AG04450 (cell line): Measurements from ENCODE around the gene GEMIN7. TPM values are rescaled to one million over a fixed set of nuclear protein-coding genes. Genes with fewer than 3 reads are reported as not detected.

ENCODE experiments used
- CTCF ChIA-PET: fragments of 300-600, 350-600 bp; formaldehyde crosslinking; extraction: SDS; loops from one replicate; lab custom pipeline; 2022; ENCODE audit warnings: antibody characterized with exemption, inconsistent platforms; lab: Charles Lee
- POLR2A ChIA-PET: fragments of 350-600 bp; formaldehyde crosslinking; extraction: SDS; loops from one replicate; lab custom pipeline; 2021; ENCODE audit warnings: antibody characterized with exemption, inconsistent platforms; lab: Yijun Ruan, JAX
- DNase-seq: peaks from one replicate; pipeline ENCODE4 v3.0.0-alpha.2; 2011; ENCODE audit warnings: low read depth, low spot score
- H3K27ac ChIP-seq: one replicate; pipeline ENCODE4 v1.5.1; 2012; ENCODE audit warnings: low read depth, low read length, control low read depth
- H3K27me3 ChIP-seq: one replicate; pipeline ENCODE4 v1.6.0; 2012; ENCODE audit warnings: low read length; ENCODE audit not compliant: control insufficient read depth, insufficient read depth
- H3K4me3 ChIP-seq: 2 replicates; pipeline ENCODE4 v1.5.1; 2011; ENCODE audit warnings: mild to moderate bottlenecking, low read depth, low read length, control low read depth
- H3K9me3 ChIP-seq: 2 replicates; pipeline ENCODE4 v1.5.1; 2012; ENCODE audit warnings: low read length; ENCODE audit not compliant: control insufficient read depth, insufficient read depth
- CTCF ChIP-seq: IDR thresholded peaks from 2 replicates; pipeline ENCODE4 v1.5.1; 2011; ENCODE audit warnings: low read depth, low read length, control low read depth, inconsistent platforms
- polyA plus RNA-seq: library from polyadenylated mRNA; depleted of rRNA; stranded (reverse); fragments of >200 nt; gene quantifications from 2 replicates; pipeline ENCODE4 v1.2.3, GENCODE V29; 2011

GEMIN7 gene
- polyA plus RNA-seq, 1 experiment = 20.6 TPM

- Histone ChIP-seq H3K9me3 (no peaks in the 10 kb centered on the region; the same call in 1 of the 2 replicates), H3K4me3 (no peak overlapping the region), H3K27me3 (no peaks in the 10 kb centered on the region), H3K27ac (peak overlapping the region; percentile 21)
- ChIA-PET POLR2A (no interaction called here), CTCF (no interaction called here)
- no peak for TF ChIP-seq CTCF
- no peak for DNase-seq
Measured at GRCh38 chr19:45096700-45097099, 17.6 kb downstream of the GEMIN7 start.

- no peaks in the 10 kb centered on the region for H3K27me3 ChIP-seq
- no peak for DNase-seq
- no peaks in the 10 kb centered on the region; the same call in 1 of the 2 replicates for H3K9me3 ChIP-seq
- peak overlapping the region; percentile 92 for H3K27ac ChIP-seq
- ChIA-PET CTCF (interaction anchor here (1.6 kb wide), 1 partner anchor 38 kb away, joined by 4 read pairs; no protein-coding TSS in a partner anchor), POLR2A (no interaction called here)
- TF ChIP-seq CTCF = no peak
- no peak overlapping the region for H3K4me3 ChIP-seq
Measured at GRCh38 chr19:45097450-45097775, 18.4 kb downstream of the GEMIN7 start.

- Histone ChIP-seq H3K27ac (peak overlapping the region; percentile 92), H3K4me3 (peak overlapping the region; percentile 44), H3K27me3 (no peaks in the 10 kb centered on the region), H3K9me3 (no peaks in the 10 kb centered on the region; the same call in 1 of the 2 replicates)
- peak; percentile 82 for DNase-seq
- ChIA-PET POLR2A (interaction anchor here (0.7 to 0.8 kb wide), 2 partner anchors 80 to 139 kb away, joined by 4 to 7 read pairs; partner anchors contain the start of genes BLOC1S3 and TRAPPC6A), CTCF (interaction anchor here (1.6 kb wide), 1 partner anchor 38 kb away, joined by 4 read pairs; no protein-coding TSS in a partner anchor)
- TF ChIP-seq CTCF = no peak
Measured at GRCh38 chr19:45097776-45098520, 18.9 kb downstream of the GEMIN7 start.

GRCh38 chr19:45098521-45099466 is 19.7 kb downstream of the GEMIN7 start:
- peak overlapping the region; percentile 44 for H3K4me3 ChIP-seq
- H3K9me3 ChIP-seq = no peaks in the 10 kb centered on the region; the same call in 1 of the 2 replicates
- no peak for TF ChIP-seq CTCF
- POLR2A ChIA-PET = interaction anchor here (0.7 to 0.8 kb wide), 2 partner anchors 80 to 140 kb away, joined by 4 to 7 read pairs; partner anchors contain the start of genes BLOC1S3 and TRAPPC6A
- no peak for DNase-seq
- no peaks in the 10 kb centered on the region for H3K27me3 ChIP-seq
- peak overlapping the region; percentile 39 for H3K27ac ChIP-seq
- CTCF ChIA-PET = interaction anchor here (1.6 kb wide), 2 partner anchors 27 to 39 kb away, joined by 3 to 4 read pairs; no protein-coding TSS in a partner anchor
